CD4-positive, alpha-beta T cell (primary cell): ENCODE measurements around the gene KIF26B. TPM values are rescaled to one million over a fixed set of nuclear protein-coding genes. Genes with fewer than 3 reads are reported as not detected.

Experiments used
- ATAC-seq: fragments of 200-7000 bp; cut with Tn5 transposase; one replicate; pipeline ENCODE4 v1.10.0; 2022; ENCODE audit warnings: mild to moderate bottlenecking; ENCODE audit not compliant: poor library complexity
- CTCF ChIA-PET: fragments of 350-600 bp; sonication (Branson Sonifier 250); formaldehyde crosslinking; loops from one replicate; lab custom pipeline; 2021; ENCODE audit warnings: antibody characterized with exemption, inconsistent platforms; lab: Charles Lee
- POLR2A ChIA-PET: fragments of 350-600 bp; sonication (Branson Sonifier 250); formaldehyde crosslinking; loops from one replicate; lab custom pipeline; 2021; ENCODE audit warnings: antibody characterized with exemption, inconsistent platforms; lab: Charles Lee
- DNase-seq, 14 experiments: peaks; one replicate each; pipeline ENCODE4 v3.0.0-alpha.2; 2013 to 2020; ENCODE audit warnings: mixed read lengths in 2 of 14
- H3K27ac ChIP-seq, 2 donors: one replicate each; pipeline versions ENCODE4 v1.5.1 to v1.7.0; 2013; ENCODE audit warnings: low read length in 2 of 2, low read depth in 1 of 2, mild to moderate bottlenecking in 1 of 2
- H3K27me3 ChIP-seq, 2 experiments: 1 replicate in 1 of 2; 2 replicates in 1 of 2; pipeline versions ENCODE4 v1.6.1 to v1.7.0; 2013; ENCODE audit warnings: low read length in 2 of 2, control low read depth in 1 of 2, mild to moderate bottlenecking in 1 of 2, moderate library complexity in 1 of 2; ENCODE audit not compliant: insufficient read depth in 2 of 2, control insufficient read depth in 1 of 2
- H3K36me3 ChIP-seq: one replicate; pipeline ENCODE4 v1.6.1; 2013; ENCODE audit warnings: low read length, control low read depth; ENCODE audit not compliant: insufficient read depth
- H3K4me1 ChIP-seq: one replicate; pipeline ENCODE4 v1.6.1; 2013; ENCODE audit warnings: low read length, control low read depth; ENCODE audit not compliant: insufficient read depth
- H3K4me3 ChIP-seq: one replicate; pipeline ENCODE4 v1.5.1; 2013; ENCODE audit warnings: mild to moderate bottlenecking, low read length, moderate library complexity
- H3K9me3 ChIP-seq, 2 experiments: 1 replicate in 1 of 2; 2 replicates in 1 of 2; pipeline versions ENCODE4 v1.6.1 to v1.7.0; 2013; ENCODE audit warnings: low read length in 2 of 2, mild to moderate bottlenecking in 2 of 2, control low read depth in 1 of 2, moderate library complexity in 1 of 2; ENCODE audit not compliant: control insufficient read depth in 1 of 2, insufficient read depth in 1 of 2
- H3K27ac Mint-ChIP-seq: one replicate; pipeline ENCODE4 v1.8.0; 2020; ENCODE audit warnings: mixed read lengths
- H3K27me3 Mint-ChIP-seq: one replicate; pipeline ENCODE4 v1.8.0; 2021; ENCODE audit warnings: mixed read lengths
- H3K36me3 Mint-ChIP-seq: one replicate; pipeline ENCODE4 v1.8.0; 2021; ENCODE audit warnings: low read depth, mixed read lengths
- H3K4me1 Mint-ChIP-seq: one replicate; pipeline ENCODE4 v1.8.0; 2021; ENCODE audit warnings: low read depth, mixed read lengths
- H3K4me3 Mint-ChIP-seq: one replicate; pipeline ENCODE4 v1.8.0; 2020; ENCODE audit warnings: mild to moderate bottlenecking, mixed read lengths
- H3K9me3 Mint-ChIP-seq: one replicate; pipeline ENCODE4 v1.8.0; 2020; ENCODE audit warnings: mixed read lengths
- intact Hi-C, 2 experiments: fragments of 100-400 bp; cut with DNase I in 1 of 2; cut with micrococcal nuclease in 1 of 2; formaldehyde crosslinking; loops; one replicate each; pipeline versions ENCODE4 v1.15.1 to v1.9.0; 2023 to 2025; cut with DNase I, micrococcal nuclease
- total RNA-seq, 174 experiments: library from RNA in 2 of 174; stranded (reverse) in 2 of 174; gene quantifications; one replicate each; pipeline ENCODE4 v1.2.3 and lab custom pipeline; 2021 to 2026
- TF ChIP-seq, protein P1 (sequence below): fragments of 200-600 bp; IDR thresholded peaks from one replicate; pipeline ENCODE4 v1.8.0; 2022; ENCODE audit warnings: antibody characterized with exemption, mild to moderate bottlenecking

The KIF26B gene
- total RNA-seq, 2 experiments from 2014 or later = 0.03 TPM; not detected in 1

DNA sequence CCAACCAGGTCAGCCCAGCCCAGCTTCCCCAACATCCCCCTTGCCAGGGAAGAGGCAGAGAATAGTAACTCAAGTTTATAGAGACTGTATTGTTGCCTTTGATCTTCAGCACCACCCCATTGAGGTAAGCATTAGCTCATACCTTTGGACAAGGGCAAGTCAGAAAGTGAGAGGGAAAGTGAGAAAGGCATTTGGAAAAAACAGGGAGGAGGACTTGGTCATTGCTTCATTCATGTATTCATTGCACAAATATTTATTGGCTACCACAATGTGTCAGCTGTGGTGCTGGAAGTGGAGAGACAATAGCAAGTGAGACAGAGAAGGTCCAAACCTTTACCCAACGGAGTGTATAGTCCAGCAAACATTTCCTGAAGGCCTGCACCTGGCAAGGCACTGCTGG is 561.2 kb downstream of the KIF26B start:
- Mint-ChIP-seq H3K27me3 (no peaks in the 10 kb centered on the region), H3K9me3 (peaks cover 2% of the 10 kb centered on the region), H3K4me1 (no peaks in the 10 kb centered on the region), H3K27ac (no peak overlapping the region), H3K4me3 (no peak overlapping the region), H3K36me3 (no peaks in the 10 kb centered on the region)
- TF ChIP-seq, protein P1, sequence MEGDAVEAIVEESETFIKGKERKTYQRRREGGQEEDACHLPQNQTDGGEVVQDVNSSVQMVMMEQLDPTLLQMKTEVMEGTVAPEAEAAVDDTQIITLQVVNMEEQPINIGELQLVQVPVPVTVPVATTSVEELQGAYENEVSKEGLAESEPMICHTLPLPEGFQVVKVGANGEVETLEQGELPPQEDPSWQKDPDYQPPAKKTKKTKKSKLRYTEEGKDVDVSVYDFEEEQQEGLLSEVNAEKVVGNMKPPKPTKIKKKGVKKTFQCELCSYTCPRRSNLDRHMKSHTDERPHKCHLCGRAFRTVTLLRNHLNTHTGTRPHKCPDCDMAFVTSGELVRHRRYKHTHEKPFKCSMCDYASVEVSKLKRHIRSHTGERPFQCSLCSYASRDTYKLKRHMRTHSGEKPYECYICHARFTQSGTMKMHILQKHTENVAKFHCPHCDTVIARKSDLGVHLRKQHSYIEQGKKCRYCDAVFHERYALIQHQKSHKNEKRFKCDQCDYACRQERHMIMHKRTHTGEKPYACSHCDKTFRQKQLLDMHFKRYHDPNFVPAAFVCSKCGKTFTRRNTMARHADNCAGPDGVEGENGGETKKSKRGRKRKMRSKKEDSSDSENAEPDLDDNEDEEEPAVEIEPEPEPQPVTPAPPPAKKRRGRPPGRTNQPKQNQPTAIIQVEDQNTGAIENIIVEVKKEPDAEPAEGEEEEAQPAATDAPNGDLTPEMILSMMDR = no peak
- Histone ChIP-seq H3K27ac (no peak overlapping the region), H3K36me3 (no peaks in the 10 kb centered on the region), H3K27me3 (no peaks in the 10 kb centered on the region), H3K4me1 (no peaks in the 10 kb centered on the region), H3K9me3 (peaks cover 0 to 10% of the 10 kb centered on the region in 2 experiments), H3K4me3 (no peak overlapping the region)
- CTCF ChIA-PET = no interaction called here
- POLR2A ChIA-PET = interaction anchor here (0.6 kb wide), 1 partner anchor 9 kb away, joined by 5 read pairs; no protein-coding TSS in a partner anchor
- DNase-seq (no peak), ATAC-seq (no peak)
- intact Hi-C loops = no loop called here

DNA sequence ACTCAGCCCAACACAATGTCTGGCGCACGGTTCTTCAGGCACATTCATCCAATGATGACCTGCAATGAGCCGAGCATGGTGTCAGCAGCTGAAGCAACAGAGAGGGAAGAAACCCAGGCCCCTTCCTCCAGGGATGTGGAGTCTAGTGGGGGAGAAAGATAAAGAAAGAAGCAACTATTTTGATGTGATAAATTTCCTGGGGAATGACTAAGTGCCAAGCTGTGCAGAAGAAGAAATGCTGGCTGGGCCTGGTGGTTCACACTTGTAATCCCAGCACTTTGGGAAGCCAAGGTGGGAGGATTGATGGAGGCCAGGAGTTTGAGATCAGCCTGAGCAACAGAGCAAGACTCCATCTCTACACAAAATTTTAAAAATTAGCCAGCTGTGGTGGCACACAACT is 561.8 kb downstream of the KIF26B start:
- POLR2A ChIA-PET = no interaction called here
- CTCF ChIA-PET = no interaction called here

DNA sequence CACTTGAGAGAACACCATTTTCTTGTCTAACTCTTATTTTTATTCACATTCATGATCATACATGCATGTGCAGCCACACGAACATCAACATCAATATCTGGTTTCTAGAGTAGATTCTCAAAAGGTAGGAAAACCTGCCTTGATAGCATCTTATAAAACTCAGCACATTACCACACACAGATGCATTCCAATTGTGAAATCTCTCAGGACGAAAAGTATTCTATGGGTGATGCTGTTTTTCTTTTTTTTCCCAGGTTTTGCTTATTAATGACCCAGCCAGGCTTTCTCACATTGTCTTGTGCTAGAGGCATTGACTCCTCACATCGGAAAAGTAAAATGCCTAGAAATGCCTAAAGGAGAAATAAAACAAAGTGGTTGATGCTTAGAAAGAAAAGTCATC is 562.8 kb downstream of the KIF26B start:
- Mint-ChIP-seq H3K36me3 (no peaks in the 10 kb centered on the region), H3K9me3 (peaks cover 2% of the 10 kb centered on the region), H3K27me3 (no peaks in the 10 kb centered on the region), H3K4me1 (no peaks in the 10 kb centered on the region), H3K27ac (no peak overlapping the region), H3K4me3 (no peak overlapping the region)
- no peak overlapping the region for H3K4me3 ChIP-seq
- POLR2A ChIA-PET = no interaction called here
- DNase-seq (no peak), ATAC-seq (no peak)
- H3K27ac ChIP-seq = no peak overlapping the region
- intact Hi-C loops = no loop called here
- TF ChIP-seq, protein P1 = no peak
- peaks cover 0 to 6% of the 10 kb centered on the region in 2 experiments for H3K9me3 ChIP-seq
- H3K27me3 ChIP-seq = no peaks in the 10 kb centered on the region
- CTCF ChIA-PET = no interaction called here
- no peaks in the 10 kb centered on the region for H3K36me3 ChIP-seq
- no peaks in the 10 kb centered on the region for H3K4me1 ChIP-seq

More for the DNA sequence above, 561.8 kb downstream of the KIF26B start:
- H3K4me1 ChIP-seq = no peaks in the 10 kb centered on the region
- TF ChIP-seq, protein P1 = no peak
- H3K27ac Mint-ChIP-seq = no peak overlapping the region
- ATAC-seq = no peak
- no peaks in the 10 kb centered on the region for H3K27me3 Mint-ChIP-seq
- H3K9me3 Mint-ChIP-seq = peaks cover 2% of the 10 kb centered on the region
- H3K4me3 Mint-ChIP-seq = no peak overlapping the region
- H3K27ac ChIP-seq = no peak overlapping the region
- intact Hi-C loops = no loop called here
- no peak for DNase-seq
- H3K4me1 Mint-ChIP-seq = no peaks in the 10 kb centered on the region
- H3K9me3 ChIP-seq = peaks cover 0 to 8% of the 10 kb centered on the region in 2 experiments
- no peaks in the 10 kb centered on the region for H3K36me3 ChIP-seq
- H3K36me3 Mint-ChIP-seq = no peaks in the 10 kb centered on the region
- H3K27me3 ChIP-seq = no peaks in the 10 kb centered on the region
- no peak overlapping the region for H3K4me3 ChIP-seq
